SH-SY5Y (cell line): ENCODE measurements around the gene MARCHF4.

Experiments
- GATA2 ChIP-seq: IDR thresholded peaks from 2 replicates; pipeline ENCODE4 v1.6.1; 2011; ENCODE audit warnings: mild to moderate bottlenecking, low read depth, low read length
- GATA3 ChIP-seq: IDR thresholded peaks from 2 replicates; pipeline ENCODE4 v1.6.1; 2011; ENCODE audit warnings: low read depth, mild to moderate bottlenecking, low read length, moderate library complexity

The MARCHF4 gene

DNA sequence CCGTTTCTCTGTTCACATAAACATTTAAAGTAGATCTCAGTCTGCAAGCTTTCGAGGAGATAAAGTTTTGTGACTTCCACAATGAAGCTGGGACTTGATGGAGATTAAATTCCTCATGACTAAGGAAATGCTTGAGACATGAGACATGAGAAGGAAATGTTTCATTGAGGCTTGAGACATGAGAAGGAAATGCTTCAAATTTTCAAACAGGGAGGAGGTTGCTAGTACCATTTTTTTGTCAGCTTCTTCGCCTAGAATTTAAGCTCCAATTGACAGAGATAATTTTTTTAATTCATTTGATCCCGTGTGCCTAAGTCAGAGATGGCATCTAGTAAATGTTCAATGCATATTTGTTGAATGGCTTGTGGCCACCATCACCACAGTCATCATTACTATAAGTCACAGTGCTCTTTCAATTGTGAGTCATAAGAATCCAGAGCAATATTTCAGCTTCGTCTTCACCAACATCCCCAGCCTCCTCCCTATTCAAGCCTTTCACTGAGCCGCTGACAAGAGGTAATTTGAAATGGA, 543 bp upstream of the MARCHF4 start:
- TF ChIP-seq GATA2 (no peak), GATA3 (no peak)

DNA sequence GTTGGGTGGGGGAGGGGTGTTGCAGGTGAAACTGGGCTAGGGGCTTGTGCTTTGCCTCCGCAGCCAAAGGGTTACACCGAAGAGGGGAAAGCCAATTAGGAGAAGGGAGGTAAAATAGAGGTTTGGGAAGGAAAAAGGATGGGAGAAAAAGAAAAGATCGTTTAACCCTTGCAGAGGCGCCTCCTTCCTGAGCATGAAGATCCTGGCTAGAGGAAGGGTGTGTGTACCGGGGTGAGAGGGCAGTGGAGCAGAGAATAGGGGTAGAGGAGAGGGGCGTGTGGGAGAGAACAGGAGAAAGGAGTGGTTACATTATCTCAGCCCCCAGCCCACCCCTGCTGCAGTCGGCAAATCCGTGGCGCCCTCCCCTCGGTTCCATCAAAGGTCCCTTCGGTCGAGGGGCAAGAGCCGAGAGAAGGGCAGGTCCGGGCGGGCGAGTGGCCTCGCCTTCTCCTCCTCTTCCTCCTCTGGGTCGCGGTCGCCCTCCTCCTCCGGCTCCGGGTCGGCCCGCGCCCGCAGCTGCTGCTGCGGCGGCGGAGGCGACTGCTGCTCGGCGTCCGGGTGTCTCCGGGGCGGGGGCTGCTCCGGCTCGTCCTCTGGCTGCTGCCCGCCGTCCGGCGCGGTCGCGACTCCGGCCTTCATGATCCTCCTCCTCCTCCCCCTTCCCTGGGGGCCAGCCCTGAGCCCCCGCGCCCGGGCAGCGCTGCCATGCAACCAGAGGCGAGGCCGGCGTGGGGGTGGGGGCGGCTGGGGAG, 1.1 kb downstream of the MARCHF4 start:
- no peak for TF ChIP-seq GATA2
- TF ChIP-seq GATA3, result no peak

DNA sequence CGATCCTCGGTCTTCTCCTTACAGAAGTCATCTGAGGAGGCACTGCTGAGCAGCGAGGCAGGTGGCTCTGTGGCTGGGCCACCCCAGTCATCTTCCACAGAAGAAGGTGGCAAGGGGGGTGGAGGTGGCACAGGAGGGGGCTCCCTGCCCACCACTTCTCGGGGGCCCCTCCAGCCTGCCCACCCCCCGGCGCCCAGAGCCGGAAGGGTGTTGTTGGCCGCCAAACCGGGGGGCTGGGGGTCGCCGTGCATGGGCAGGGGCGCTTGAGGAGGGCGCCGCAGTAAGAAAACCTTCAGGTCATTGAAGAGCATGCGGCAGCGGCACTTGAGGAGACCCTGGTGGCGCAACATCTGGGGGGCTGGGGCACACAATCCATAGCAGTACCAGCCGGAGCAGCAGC, 2.5 kb downstream of the MARCHF4 start:
- TF ChIP-seq GATA2 (no peak), GATA3 (no peak)

DNA sequence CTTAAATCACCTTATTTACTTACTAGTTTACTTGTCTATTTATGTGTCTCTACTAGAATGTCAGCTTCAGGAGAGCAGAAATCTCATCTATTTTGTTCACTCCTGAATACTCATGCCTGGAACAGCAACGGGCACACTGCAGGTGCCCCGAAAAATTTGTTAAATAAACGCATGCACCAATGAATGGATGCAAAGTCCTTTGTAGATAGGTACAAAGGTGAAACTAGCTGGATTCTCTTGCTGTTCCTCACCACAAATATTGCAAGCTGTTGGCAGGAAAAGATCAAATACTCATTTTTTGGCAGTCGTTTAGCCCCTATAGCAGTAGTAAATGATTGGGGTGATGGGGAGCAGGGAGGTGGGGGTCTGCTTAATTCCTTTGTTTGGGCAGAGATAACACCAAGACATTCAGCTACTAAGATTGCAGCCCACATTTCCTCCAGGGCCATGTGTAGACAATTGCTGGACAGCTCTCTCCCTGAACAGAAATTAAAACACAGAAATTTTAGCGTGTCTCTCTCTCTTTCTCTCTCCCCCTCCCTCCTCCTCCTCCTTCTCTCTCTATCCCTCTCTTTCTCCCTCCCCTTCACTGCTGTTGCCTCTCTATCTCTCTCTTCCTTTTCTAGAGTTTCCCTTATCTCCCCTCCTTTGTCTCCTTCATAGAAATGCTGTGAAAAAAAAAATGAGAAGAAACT, 5.4 kb downstream of the MARCHF4 start:
- no peak for TF ChIP-seq GATA3
- TF ChIP-seq GATA2, result no peak

DNA sequence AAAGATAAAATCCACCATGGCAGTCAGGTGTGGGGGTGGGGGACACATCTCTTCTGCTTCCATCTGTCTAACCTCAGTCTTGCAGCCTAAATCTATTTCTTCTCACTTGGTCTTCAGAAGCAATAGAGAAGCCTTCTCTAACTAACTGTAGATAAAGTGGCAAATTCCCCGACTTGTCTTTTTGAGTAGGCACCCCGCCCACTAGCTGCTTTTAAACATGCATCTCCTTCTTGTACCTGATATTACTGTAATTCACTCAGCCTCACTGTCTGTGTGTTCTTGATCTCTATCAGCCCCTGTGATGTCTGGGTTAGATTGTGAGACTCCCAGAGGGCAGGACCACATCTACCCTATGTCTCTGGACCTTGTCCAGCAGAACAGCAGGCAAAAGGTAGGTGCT, 6.8 kb downstream of the MARCHF4 start:
- TF ChIP-seq GATA2, result peak; percentile 42; the same call in 1 of the 2 replicates
- TF ChIP-seq GATA3, result no peak

DNA sequence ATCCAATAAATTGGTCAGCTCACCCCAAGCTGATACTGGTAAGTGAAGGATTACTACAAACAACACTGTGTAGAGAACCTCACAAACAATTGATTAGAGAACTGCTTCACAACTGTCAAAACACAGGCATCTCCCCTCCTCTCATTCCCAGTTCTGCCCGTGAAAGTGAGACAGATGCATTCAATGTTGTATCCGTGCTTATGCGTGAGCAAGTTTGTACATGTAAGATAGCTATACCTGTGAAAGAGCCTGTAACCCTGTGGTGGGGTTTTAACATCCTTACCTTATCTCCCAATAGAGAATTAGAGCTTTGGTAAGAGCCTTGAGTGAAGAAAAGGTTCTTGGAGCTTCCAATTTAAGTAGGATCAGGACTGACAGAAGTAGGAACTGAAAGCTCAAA, 9.1 kb downstream of the MARCHF4 start:
- TF ChIP-seq GATA3 (no peak), GATA2 (no peak)

DNA sequence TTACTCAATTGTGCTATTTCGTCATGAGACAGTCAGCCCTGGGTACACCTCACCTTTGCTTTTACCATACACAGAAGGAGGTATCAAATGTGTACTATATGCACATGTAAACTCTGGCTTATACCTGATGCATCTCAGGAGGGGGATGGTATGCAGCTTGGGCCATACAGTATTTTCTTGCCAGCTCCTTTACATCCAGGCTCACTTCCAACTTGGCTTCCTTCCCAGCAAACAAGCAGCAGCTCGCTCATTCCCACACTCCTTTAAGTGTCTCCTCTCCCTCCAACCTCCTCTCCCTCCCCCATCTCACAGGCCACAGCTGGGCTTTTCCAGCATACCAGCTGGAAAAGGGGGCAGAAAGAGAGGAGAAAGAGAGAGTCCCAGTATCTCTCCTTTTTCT, 9.6 kb downstream of the MARCHF4 start:
- TF ChIP-seq GATA2, result no peak
- no peak for TF ChIP-seq GATA3

DNA sequence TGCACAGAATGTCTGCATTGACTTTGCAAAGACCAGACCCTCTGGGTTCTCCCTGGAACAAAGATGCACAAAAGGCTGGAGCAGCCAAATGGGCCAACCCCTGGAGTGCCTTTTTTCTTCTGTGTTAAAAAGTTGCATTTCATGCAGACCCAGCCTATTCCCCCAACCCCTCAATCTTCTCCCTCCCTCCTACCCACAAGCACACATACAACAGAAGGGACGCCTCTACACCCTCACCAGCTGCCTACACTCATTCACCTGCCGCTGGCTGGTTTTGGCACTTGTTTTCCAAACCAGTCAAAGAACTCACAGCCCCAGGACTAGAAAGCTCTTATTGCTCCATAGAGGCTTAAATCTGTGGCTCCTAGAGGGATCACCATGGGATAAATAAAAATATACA, 16.6 kb downstream of the MARCHF4 start:
- TF ChIP-seq GATA3 (no peak), GATA2 (no peak)

DNA sequence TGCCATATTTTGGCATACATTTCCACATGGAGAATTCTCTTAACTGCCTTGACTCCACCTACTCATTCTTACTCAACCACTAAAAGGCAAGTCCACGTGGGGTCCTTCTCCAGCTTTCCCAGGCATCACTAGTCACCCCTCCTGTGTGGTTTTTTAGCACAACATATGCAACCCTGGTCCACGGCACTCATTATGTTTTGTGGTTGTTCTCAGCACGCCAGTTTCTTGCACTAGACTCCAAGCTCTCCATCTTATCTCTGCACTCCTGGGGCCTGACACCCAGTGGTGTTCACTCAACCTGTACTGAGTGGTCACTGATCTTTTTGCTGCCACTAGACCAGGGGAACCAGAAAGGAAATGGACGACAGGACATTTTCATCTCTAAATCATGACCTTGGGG, 18.0 kb downstream of the MARCHF4 start:
- TF ChIP-seq GATA2, result no peak

DNA sequence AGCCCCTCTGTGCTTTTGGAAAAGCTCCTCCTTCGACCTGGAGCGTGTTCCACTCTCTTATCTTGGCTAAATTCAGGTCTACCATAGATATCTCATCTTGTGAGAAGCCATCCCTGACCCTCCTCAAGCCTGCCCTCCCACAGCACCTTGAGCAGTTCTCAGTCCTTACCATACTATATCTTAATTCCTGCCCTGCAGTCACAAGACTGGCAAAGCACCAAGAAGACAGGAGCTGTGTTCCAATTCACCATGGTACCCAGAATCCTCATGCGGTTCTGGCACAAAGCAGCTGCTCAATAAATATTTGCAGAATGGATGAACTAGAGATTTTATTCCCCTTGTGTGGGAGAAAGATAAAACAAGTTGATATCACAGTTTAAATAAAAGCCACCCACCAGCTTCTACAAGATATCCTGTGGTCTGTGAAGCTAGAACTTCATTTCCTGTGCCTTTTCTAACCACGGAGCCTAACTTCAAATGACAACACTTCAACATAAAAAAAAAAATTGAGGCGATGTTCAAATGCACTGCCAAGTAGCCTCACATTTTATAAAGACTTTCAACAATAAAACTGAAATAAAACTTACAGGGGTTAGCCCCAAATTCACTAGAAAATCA, 19.5 kb downstream of the MARCHF4 start:
- TF ChIP-seq GATA2 (no peak), GATA3 (no peak)

DNA sequence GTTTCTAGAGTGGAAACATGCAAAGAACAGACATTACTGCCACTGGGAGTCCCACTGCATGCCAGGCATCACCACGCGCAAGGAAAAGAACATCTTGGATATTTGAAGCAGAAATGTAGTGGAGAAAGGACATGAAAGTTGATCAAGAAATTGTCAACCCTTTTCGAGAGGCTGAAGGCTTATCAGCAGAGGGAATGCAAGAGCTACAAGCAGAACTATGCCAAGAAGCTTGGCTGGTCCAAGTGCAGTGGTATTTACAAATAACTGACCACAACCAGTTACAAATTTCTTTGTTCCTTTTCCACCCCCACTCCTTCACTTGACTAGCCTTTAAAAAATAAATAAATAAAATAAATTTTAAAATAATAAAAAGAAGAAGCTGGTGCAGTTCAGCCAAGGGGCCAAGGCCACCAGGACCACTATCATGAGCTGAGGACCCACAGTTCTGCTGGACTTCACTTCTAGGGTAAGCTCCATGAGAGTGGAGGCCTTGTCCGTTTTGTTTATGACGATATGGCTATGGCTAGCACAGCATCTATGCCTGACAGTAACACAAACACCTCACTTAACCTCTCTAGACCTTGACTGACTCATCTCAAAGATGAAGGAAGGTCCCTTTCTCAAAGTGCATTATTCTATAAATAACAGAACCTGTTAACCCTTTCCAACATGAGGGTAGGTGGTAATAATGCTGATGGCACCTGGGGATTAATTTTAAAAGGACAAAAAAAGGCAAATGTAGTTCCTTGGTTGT, 20.9 kb downstream of the MARCHF4 start:
- TF ChIP-seq GATA3, result no peak
- no peak for TF ChIP-seq GATA2

DNA sequence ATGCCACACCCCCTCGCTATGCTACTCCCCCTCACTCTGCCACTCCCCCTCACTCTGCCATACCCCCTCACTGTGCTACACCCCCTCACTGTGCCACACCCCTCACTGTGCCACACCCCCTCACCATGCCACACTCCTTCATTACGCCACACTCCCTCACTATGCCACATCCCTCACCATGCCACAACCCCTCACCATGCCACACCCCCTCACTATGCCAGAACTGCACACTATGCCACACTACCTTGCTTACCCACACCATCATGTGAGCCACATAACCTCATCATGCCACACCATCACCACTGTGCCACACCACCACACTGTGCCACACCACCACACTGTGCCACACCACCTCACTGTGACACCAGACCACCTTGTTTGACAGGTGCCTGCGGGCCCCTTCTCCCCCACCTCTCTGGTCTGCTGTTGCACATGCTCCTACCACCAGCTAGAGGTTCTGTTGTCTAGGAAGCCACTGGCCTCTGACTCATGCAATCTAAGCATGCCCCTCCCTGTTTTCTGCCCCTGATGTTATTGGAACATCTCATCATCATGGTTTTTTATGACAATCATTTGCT, 22.0 kb downstream of the MARCHF4 start:
- no peak for TF ChIP-seq GATA3
- TF ChIP-seq GATA2, result no peak

DNA sequence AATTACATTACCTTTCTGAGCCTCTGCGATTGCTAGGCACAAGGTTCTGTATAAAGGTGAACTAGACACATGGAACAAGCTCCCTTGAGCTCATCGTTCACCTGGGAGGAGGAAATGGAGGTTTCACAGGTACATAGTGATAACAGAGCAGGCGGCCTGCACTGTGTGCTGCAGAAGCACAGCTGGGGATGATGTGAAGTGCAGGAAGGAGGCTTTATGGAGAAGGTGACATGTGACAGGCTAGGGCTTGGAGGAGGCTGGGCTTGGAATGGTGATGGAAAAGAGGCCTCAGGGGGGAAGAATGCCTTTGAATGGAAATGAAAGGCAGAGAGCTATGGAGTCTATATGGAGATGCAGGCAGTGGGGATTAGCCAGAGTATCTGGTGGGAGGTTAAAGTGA, 22.9 kb downstream of the MARCHF4 start:
- TF ChIP-seq GATA2 (no peak), GATA3 (no peak)
